Measurements from ENCODE around the gene UTP15. TPM values are rescaled to one million over a fixed set of nuclear protein-coding genes. Genes with fewer than 3 reads are reported as not detected.

UTP15 gene
- total and polyA plus RNA-seq, 10 of the 15 experiments (the other 5 are each of a cell fraction or from before 2014, with no cell fraction given), result 22.5 to 39.4 (median 29.6) TPM

DNA sequence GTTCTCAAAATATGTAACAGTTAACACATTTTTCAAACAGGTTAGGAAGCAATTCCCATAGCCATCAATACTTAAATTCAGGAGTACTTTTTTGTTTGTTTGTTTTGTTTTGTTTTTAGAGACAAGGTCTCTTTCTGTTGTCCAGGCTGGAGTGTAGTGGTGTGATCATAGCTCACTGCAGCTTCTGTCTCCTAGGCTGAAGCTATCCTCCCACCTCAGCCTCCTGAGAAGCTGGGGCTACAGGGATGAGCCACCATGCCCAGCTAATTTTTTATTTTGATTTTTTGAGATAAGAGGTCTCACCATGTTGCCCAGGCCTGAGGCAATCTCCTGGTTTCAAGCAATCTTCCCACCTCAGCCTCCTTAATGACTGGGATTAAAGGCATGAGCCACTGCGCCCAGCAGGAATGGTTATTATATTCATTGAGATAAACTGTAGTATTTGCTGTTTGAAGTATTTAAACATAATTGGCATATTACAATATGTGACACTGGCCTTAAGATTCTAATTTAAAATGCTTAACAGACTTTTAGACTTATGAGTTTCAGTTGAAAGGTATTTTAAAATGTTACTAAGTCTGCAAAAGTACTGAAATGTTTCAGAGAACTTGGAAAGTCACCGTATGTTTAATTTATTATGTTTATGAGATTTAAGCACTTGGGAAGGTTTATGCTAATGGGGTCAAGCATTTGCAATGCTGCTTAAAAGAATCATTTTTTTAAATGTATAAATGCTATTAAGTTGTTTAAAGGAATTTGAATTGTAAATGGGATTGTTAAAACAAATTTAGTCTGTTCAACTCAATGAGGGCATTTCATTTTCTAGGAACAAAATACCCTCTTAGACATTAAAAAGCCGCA lies 17.0 kb downstream of the UTP15 start:
- DNase-seq (ENCODE audit: low read depth, low spot score) (no peak), FAIRE-seq (no peak), ATAC-seq (no peak)
- TF ChIP-seq BACH1 (IDR thresholded peaks at IDR 0.05; ENCODE audit: borderline replicate concordance) (no peak), ZNF207 (IDR thresholded peaks at IDR 0.05; ENCODE audit: borderline replicate concordance) (no peak), KLF5 (IDR thresholded peaks at IDR 0.05; ENCODE audit: partially characterized antibody) (no peak), MXI1 (IDR thresholded peaks at IDR 0.05; ENCODE audit: low read depth, low read length) (no peak), IKZF2 (IDR thresholded peaks at IDR 0.05) (no peak), SIN3A (IDR thresholded peaks at IDR 0.05; ENCODE audit: low read depth, low read length) (no peak)
- TF ChIP-seq, protein P1, sequence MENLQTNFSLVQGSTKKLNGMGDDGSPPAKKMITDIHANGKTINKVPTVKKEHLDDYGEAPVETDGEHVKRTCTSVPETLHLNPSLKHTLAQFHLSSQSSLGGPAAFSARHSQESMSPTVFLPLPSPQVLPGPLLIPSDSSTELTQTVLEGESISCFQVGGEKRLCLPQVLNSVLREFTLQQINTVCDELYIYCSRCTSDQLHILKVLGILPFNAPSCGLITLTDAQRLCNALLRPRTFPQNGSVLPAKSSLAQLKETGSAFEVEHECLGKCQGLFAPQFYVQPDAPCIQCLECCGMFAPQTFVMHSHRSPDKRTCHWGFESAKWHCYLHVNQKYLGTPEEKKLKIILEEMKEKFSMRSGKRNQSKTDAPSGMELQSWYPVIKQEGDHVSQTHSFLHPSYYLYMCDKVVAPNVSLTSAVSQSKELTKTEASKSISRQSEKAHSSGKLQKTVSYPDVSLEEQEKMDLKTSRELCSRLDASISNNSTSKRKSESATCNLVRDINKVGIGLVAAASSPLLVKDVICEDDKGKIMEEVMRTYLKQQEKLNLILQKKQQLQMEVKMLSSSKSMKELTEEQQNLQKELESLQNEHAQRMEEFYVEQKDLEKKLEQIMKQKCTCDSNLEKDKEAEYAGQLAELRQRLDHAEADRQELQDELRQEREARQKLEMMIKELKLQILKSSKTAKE (IDR thresholded peaks at IDR 0.05; ENCODE audit: low read depth, poor library complexity, severe bottlenecking), result no peak
- 65% methylated on average over 3 of the region's 3 CpGs for WGBS (ENCODE audit: insufficient coverage, insufficient replicate concordance, low lambda C conversion rate, missing lambda C conversion rate)
- in situ Hi-C loops (cut with MboI), result no loop called here
- intact Hi-C loops (cut with micrococcal nuclease; ENCODE audit: unreplicated experiment), result no loop called here
- no TSS peak for BruUV-seq (replicated peaks)
- no peaks in the 10 kb centered on the region for H3K79me2 ChIP-seq (ENCODE audit: control insufficient read depth, insufficient read depth, low read length)
- ChIA-PET POLR2A (no interaction called here), RAD21 (ENCODE audit: unreplicated experiment) (interaction anchor here (1.6 kb wide), 1 partner anchor 211 kb away, joined by 5 read pairs; no protein-coding TSS in a partner anchor), SMC1A (ENCODE audit: uncharacterized antibody, unreplicated experiment) (interaction anchor here (1.5 to 3.0 kb wide), 2 partner anchors 8 to 11 kb away, joined by 3 to 19 read pairs; no protein-coding TSS in a partner anchor), CTCF (interaction anchor here (1.1 to 1.6 kb wide), 3 partner anchors 8 to 211 kb away, joined by 3 to 12 read pairs (median 3); no protein-coding TSS in a partner anchor)
- no peaks in the 10 kb centered on the region for H3K27me3 ChIP-seq (replicated peaks in 1 of 2; ENCODE audit: control insufficient read depth in 2 of 2, insufficient read depth in 2 of 2, low read length in 1 of 2)
- H3K4me3 ChIP-seq, result no peak overlapping the region
- no peaks in the 10 kb centered on the region for H4K20me1 ChIP-seq (ENCODE audit: control insufficient read depth, insufficient read depth)
- no peaks in the 10 kb centered on the region for H3K9me3 ChIP-seq (replicated peaks; ENCODE audit: control insufficient read depth, insufficient read depth, low read length)
- no peak overlapping the region for H2AFZ ChIP-seq (ENCODE audit: control insufficient read depth, low read depth, low read length)
- no peaks in the 10 kb centered on the region for H3K4me1 ChIP-seq (ENCODE audit: control insufficient read depth, insufficient read depth, low read length)
- no peak overlapping the region for H3K4me2 ChIP-seq (ENCODE audit: control insufficient read depth, insufficient read depth)
- peaks cover 2 to 3% of the 10 kb centered on the region in 2 experiments; a peak in 3 of 4 replicates for H3K36me3 ChIP-seq (ENCODE audit: control insufficient read depth in 2 of 2, insufficient read depth in 2 of 2, low read length in 1 of 2)
- H3K27ac ChIP-seq (ENCODE audit: control insufficient read depth, insufficient read depth), result no peak overlapping the region
- no peak overlapping the region for H3K9ac ChIP-seq (ENCODE audit: control insufficient read depth, insufficient read depth, low read length)

Data from GM12878 (cell line).